H1 (cell line): ENCODE data around the gene OPN5. TPM values are rescaled to one million over a fixed set of nuclear protein-coding genes. Genes with fewer than 3 reads are reported as not detected.

Source experiments
- CTCF ChIA-PET: fragments of 300-600 bp; sonication (Branson Sonifier 250); formaldehyde crosslinking; loops from one replicate; lab custom pipeline; 2021; ENCODE audit not compliant: partially characterized antibody; lab: Charles Lee
- POLR2A ChIA-PET: fragments of 300-600 bp; sonication (Branson Sonifier 250); formaldehyde crosslinking; loops from one replicate; lab custom pipeline; 2021; ENCODE audit warnings: inconsistent platforms; ENCODE audit not compliant: partially characterized antibody; lab: Charles Lee
- DNase-seq, 2 experiments: peaks; one replicate each; pipeline versions ENCODE4 v3.0.0 to v3.0.0-alpha.2; 2010 to 2022; ENCODE audit warnings: low spot score in 2 of 2, low read depth in 1 of 2, mixed read lengths in 1 of 2
- FAIRE-seq: peaks from 2 replicates; lab custom pipeline; 2011; peaks lifted over from hg19 to GRCh38; lab: Jason Lieb, UNC
- H2AFZ ChIP-seq: 2 replicates; pipeline ENCODE4 v1.8.1; 2012; ENCODE audit warnings: low read length, inconsistent platforms
- H2AK5ac ChIP-seq: 2 replicates; pipeline ENCODE4 v1.6.1; 2013; ENCODE audit warnings: low read depth, low read length
- H2BK120ac ChIP-seq: replicated peaks from 2 replicates; pipeline ENCODE3; 2013; ENCODE audit warnings: low read depth, low read length, inconsistent platforms
- H2BK12ac ChIP-seq: 2 replicates; pipeline ENCODE4 v1.6.1; 2013; ENCODE audit warnings: low read depth, low read length
- H2BK15ac ChIP-seq: 2 replicates; pipeline ENCODE4 v1.6.1; 2013; ENCODE audit warnings: low read length
- H2BK20ac ChIP-seq: 2 replicates; pipeline ENCODE4 v1.6.1; 2013; ENCODE audit warnings: low read length
- H2BK5ac ChIP-seq: 2 replicates; pipeline ENCODE4 v1.6.1; 2013; ENCODE audit warnings: low read depth, low read length
- H3K14ac ChIP-seq: 2 replicates; pipeline ENCODE4 v1.6.1; 2013; ENCODE audit warnings: inconsistent platforms; ENCODE audit not compliant: insufficient read length
- H3K18ac ChIP-seq: 2 replicates; pipeline ENCODE4 v1.6.1; 2013; ENCODE audit warnings: low read length; ENCODE audit errors: extremely low read depth
- H3K23ac ChIP-seq: 2 replicates; pipeline ENCODE4 v1.6.1; 2013; ENCODE audit warnings: inconsistent platforms; ENCODE audit not compliant: insufficient read length
- H3K23me2 ChIP-seq: 2 replicates; pipeline ENCODE4 v1.6.1; 2013; ENCODE audit warnings: low read depth, low read length
- H3K27ac ChIP-seq: 2 replicates; pipeline ENCODE4 v1.6.1; 2011; ENCODE audit warnings: low read depth, low read length, inconsistent platforms
- H3K27me3 ChIP-seq, 4 experiments: replicated peaks in 1 of 4; 1 replicate in 1 of 4; 2 replicates in 3 of 4; pipeline versions ENCODE4 v1.6.1 to v1.8.1; 2011 to 2013; ENCODE audit warnings: low read length in 3 of 4, mild to moderate bottlenecking in 3 of 4, inconsistent platforms in 2 of 4, mixed read lengths in 2 of 4, moderate library complexity in 1 of 4; ENCODE audit not compliant: control insufficient read depth in 3 of 4, insufficient read depth in 3 of 4; ENCODE audit errors: extremely low read depth in 1 of 4
- H3K36me3 ChIP-seq, 4 experiments: 2 replicates each; pipeline versions ENCODE4 v1.6.1 to v1.8.1; 2011 to 2013; ENCODE audit warnings: mild to moderate bottlenecking in 4 of 4, low read length in 3 of 4, moderate library complexity in 2 of 4, control low read depth in 1 of 4, inconsistent platforms in 1 of 4; ENCODE audit not compliant: insufficient read depth in 4 of 4, control insufficient read depth in 2 of 4
- H3K4ac ChIP-seq: replicated peaks from 2 replicates; pipeline ENCODE3; 2013; ENCODE audit warnings: low read length, low read depth, mixed read lengths, inconsistent platforms; ENCODE audit not compliant: insufficient read length
- H3K4me1 ChIP-seq, 4 experiments: replicated peaks in 1 of 4; 1 replicate in 1 of 4; 2 replicates in 3 of 4; pipeline versions ENCODE4 v1.6.1 to v1.8.1; 2011 to 2013; ENCODE audit warnings: low read length in 3 of 4, inconsistent platforms in 2 of 4, mixed read lengths in 1 of 4; ENCODE audit not compliant: insufficient read depth in 4 of 4, control insufficient read depth in 3 of 4
- H3K4me2 ChIP-seq, 2 experiments: 2 replicates each; pipeline versions ENCODE4 v1.6.1 to v1.8.1; 2011 to 2013; ENCODE audit warnings: low read depth in 2 of 2, low read length in 2 of 2, control low read depth in 1 of 2, inconsistent platforms in 1 of 2, mild to moderate bottlenecking in 1 of 2; ENCODE audit not compliant: insufficient read depth in 1 of 2
- H3K4me3 ChIP-seq, 4 experiments: fragments of 200-600, 300-600 bp in 1 of 4; sonication (generic), shearing (Covaris generic), sonication (Bioruptor Twin) in 1 of 4; 2 replicates each; pipeline versions ENCODE4 v1.5.1 to v1.8.1; 2011 to 2016; ENCODE audit warnings: low read length in 4 of 4, low read depth in 3 of 4, control low read depth in 2 of 4, inconsistent platforms in 2 of 4, mild to moderate bottlenecking in 2 of 4, mixed read lengths in 1 of 4, moderate library complexity in 1 of 4; ENCODE audit not compliant: insufficient read depth in 2 of 4; ENCODE audit errors: extremely low read depth in 1 of 4
- H3K56ac ChIP-seq: replicated peaks from 2 replicates; pipeline ENCODE3; 2013; ENCODE audit warnings: low read depth, mild to moderate bottlenecking, mixed read lengths, low read length, inconsistent platforms; ENCODE audit not compliant: insufficient read length
- H3K79me1 ChIP-seq: 2 replicates; pipeline ENCODE4 v1.6.1; 2013; ENCODE audit warnings: low read depth, low read length, control low read depth
- H3K79me2 ChIP-seq, 2 experiments: 2 replicates each; pipeline versions ENCODE4 v1.6.1 to v1.8.1; 2012 to 2013; ENCODE audit warnings: low read length in 2 of 2, mild to moderate bottlenecking in 2 of 2, inconsistent platforms in 1 of 2; ENCODE audit not compliant: insufficient read depth in 2 of 2, control insufficient read depth in 1 of 2
- H3K9ac ChIP-seq, 4 experiments: replicated peaks in 1 of 4; 1 replicate in 1 of 4; 2 replicates in 3 of 4; pipeline versions ENCODE4 v1.6.1 to v1.8.1; 2011 to 2013; ENCODE audit warnings: low read depth in 3 of 4, low read length in 3 of 4, control low read depth in 2 of 4, mild to moderate bottlenecking in 2 of 4, moderate library complexity in 2 of 4, inconsistent platforms in 1 of 4; ENCODE audit errors: extremely low read depth in 1 of 4
- H3K9me3 ChIP-seq, 2 experiments: 2 replicates each; pipeline versions ENCODE4 v1.6.1 to v1.8.1; 2012 to 2013; ENCODE audit warnings: mild to moderate bottlenecking in 2 of 2, moderate library complexity in 2 of 2, control low read depth in 1 of 2, inconsistent platforms in 1 of 2, low read depth in 1 of 2, low read length in 1 of 2, mixed read lengths in 1 of 2; ENCODE audit not compliant: insufficient read depth in 2 of 2
- H4K20me1 ChIP-seq, 2 experiments: replicated peaks in 1 of 2; 2 replicates each; pipeline versions ENCODE3 to v1.8.1; 2011 to 2013; ENCODE audit warnings: inconsistent platforms in 2 of 2, low read length in 2 of 2, mild to moderate bottlenecking in 1 of 2; ENCODE audit not compliant: insufficient read depth in 2 of 2, control insufficient read depth in 1 of 2
- H4K5ac ChIP-seq: 2 replicates; pipeline ENCODE4 v1.6.1; 2013; ENCODE audit warnings: low read length, low read depth, mixed read lengths, inconsistent platforms; ENCODE audit not compliant: insufficient read length
- H4K8ac ChIP-seq: 2 replicates; pipeline ENCODE4 v1.8.0; 2013; ENCODE audit warnings: mild to moderate bottlenecking, moderate library complexity, low read length, inconsistent platforms; ENCODE audit not compliant: insufficient read depth; ENCODE audit errors: extremely low read depth
- H4K91ac ChIP-seq: replicated peaks from 2 replicates; pipeline ENCODE3; 2013; ENCODE audit warnings: low read length, mixed read lengths, inconsistent platforms; ENCODE audit not compliant: insufficient read length
- CBX8 ChIP-seq: fragments of 300-800, 300-1000 bp; sonication (generic); IDR thresholded peaks from 2 replicates; pipeline ENCODE4 v1.7.1; 2016; ENCODE audit warnings: low read depth, low read length, borderline replicate concordance
- GTF2F1 ChIP-seq: IDR thresholded peaks from 2 replicates; pipeline ENCODE4 v1.6.1; 2012; ENCODE audit warnings: low read depth, low read length, improper control_type of control experiment, borderline replicate concordance
- HDAC2 ChIP-seq, 2 experiments: fragments of 300-600 bp in 1 of 2; sonication (generic) in 1 of 2; IDR thresholded peaks; 2 replicates each; pipeline ENCODE4 v1.6.1; 2011 to 2012; ENCODE audit warnings: low read depth in 2 of 2, low read length in 2 of 2, mild to moderate bottlenecking in 2 of 2, moderate library complexity in 2 of 2, borderline replicate concordance in 1 of 2, inconsistent platforms in 1 of 2
- PHF8 ChIP-seq: fragments of 200-600 bp; sonication (generic); conservative IDR thresholded peaks from 2 replicates; pipeline ENCODE4 v1.7.1; 2012; ENCODE audit warnings: low read depth, mild to moderate bottlenecking, inconsistent platforms, low read length, moderate library complexity
- RAD21 ChIP-seq, 2 experiments: IDR thresholded peaks in 1 of 2; conservative IDR thresholded peaks in 1 of 2; 2 replicates each; pipeline ENCODE4 v1.6.1; 2011; ENCODE audit warnings: low read depth in 2 of 2, low read length in 2 of 2, improper control_type of control experiment in 1 of 2, inconsistent platforms in 1 of 2, mild to moderate bottlenecking in 1 of 2, moderate library complexity in 1 of 2
- SP2 ChIP-seq: IDR thresholded peaks from 2 replicates; pipeline ENCODE4 v1.6.1; 2012; ENCODE audit warnings: mild to moderate bottlenecking, low read length, inconsistent platforms
- WGBS, 2 experiments: shearing (Covaris generic) in 1 of 2; methylation state at CpG; one replicate each; pipeline versions ENCODE4 v1.1.6 to v1.1.7; 2013 to 2015; ENCODE audit warnings: low lambda C conversion rate in 2 of 2, mixed read lengths in 2 of 2, inconsistent platforms in 1 of 2, low coverage in 1 of 2, missing lambda C conversion rate in 1 of 2; ENCODE audit not compliant: insufficient replicate concordance in 2 of 2, insufficient coverage in 1 of 2, insufficient read length in 1 of 2; ENCODE audit errors: extremely low coverage in 1 of 2, missing lambda C conversion rate in 1 of 2; 5-methylcytosine and 5-hydroxymethylcytosine counted together
- polyA plus RNA-seq, 7 experiments: library from polyadenylated mRNA; depleted of rRNA in 3 of 7; stranded (reverse) in 5 of 7; unstranded in 2 of 7; fragments of >200 nt in 5 of 7; fragments of 200-250 nt in 2 of 7; gene quantifications; 1 replicate in 5 of 7; 2 replicates in 1 of 7; 4 replicates in 1 of 7; pipeline versions ENCODE4 v1.2.1 to v1.2.3, GENCODE V29; 2011 to 2013; ENCODE audit warnings: missing spikeins in 2 of 7, mixed read lengths in 2 of 7
- total RNA-seq: library from RNA; stranded (reverse); fragmentation: NEBNext Ultra II Directional; extraction: Animal tissue kit (Norgen Biotek cat#: 25700); gene quantifications from 2 replicates; pipeline ENCODE4 v1.2.1, GENCODE V29; 2021
- TF ChIP-seq, protein P1 (sequence below): IDR thresholded peaks from 2 replicates; pipeline ENCODE4 v1.6.1; 2012; ENCODE audit warnings: inconsistent platforms

The OPN5 gene
- total and polyA plus RNA-seq, 2 of the 8 experiments (the other 6 are each of a cell fraction or from before 2014, with no cell fraction given) = not detected

DNA sequence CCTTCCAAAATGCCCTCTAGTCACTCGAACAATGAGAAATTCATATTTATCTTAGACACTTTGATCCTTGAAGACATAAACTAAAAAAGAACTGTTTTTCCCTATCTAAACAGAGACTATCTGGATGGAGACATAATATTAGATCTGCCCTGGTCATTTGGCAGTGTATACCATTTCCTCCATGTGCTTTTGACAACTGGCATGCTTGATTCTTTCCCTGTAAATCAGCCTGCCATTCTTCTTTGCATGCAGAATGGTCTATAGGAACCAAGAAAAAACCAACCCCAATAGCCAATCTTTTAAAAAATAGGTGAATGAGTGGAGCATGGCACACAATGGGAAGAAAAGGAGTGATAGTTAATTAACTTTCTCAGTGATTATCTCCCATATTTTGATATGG, 93.8 kb downstream of the OPN5 start:
- Histone ChIP-seq H3K23me2 (no peaks in the 10 kb centered on the region), H3K18ac (no peak overlapping the region), H2BK12ac (no peak overlapping the region), H3K9me3 (no peaks in the 10 kb centered on the region), H2BK120ac (no peak overlapping the region), H4K5ac (no peak overlapping the region), H2BK5ac (no peak overlapping the region), H3K4me3 (no peak overlapping the region), H3K79me1 (no peaks in the 10 kb centered on the region), H3K27ac (no peak overlapping the region), H2BK20ac (no peak overlapping the region), H3K4me1 (0 out of 7 replicates have a peak, but pooled peaks cover 0 to 2% (median 0%) of the 10 kb centered on the region in 4 experiments), H3K4ac (no peak overlapping the region), H3K27me3 (no peaks in the 10 kb centered on the region), H4K20me1 (no peaks in the 10 kb centered on the region), H3K4me2 (no peak overlapping the region), H2AK5ac (no peak overlapping the region), H4K8ac (no peak overlapping the region), H3K9ac (no peak overlapping the region), H3K36me3 (no peaks in the 10 kb centered on the region), H3K79me2 (no peaks in the 10 kb centered on the region), H2AFZ (no peak overlapping the region), H3K23ac (no peak overlapping the region), H3K14ac (no peak overlapping the region), H2BK15ac (no peak overlapping the region), H3K56ac (no peak overlapping the region), H4K91ac (no peak overlapping the region)
- ChIA-PET POLR2A (no interaction called here), CTCF (interaction anchor here (1.1 kb wide), 1 partner anchor 18 kb away, joined by 3 read pairs; no protein-coding TSS in a partner anchor)
- TF ChIP-seq CBX8 = no peak
- no peak for TF ChIP-seq RAD21 (IDR thresholded peaks at IDR 0.05 in 1 of 2, conservative IDR thresholded peaks at IDR 0.05 in 1 of 2; ENCODE audit: low read depth in 2 of 2, low read length in 2 of 2)
- no peak for TF ChIP-seq PHF8
- TF ChIP-seq GTF2F1 = no peak
- no peak for TF ChIP-seq HDAC2 (IDR thresholded peaks at IDR 0.05; ENCODE audit: borderline replicate concordance in 1 of 2, low read depth in 2 of 2, low read length in 2 of 2)
- TF ChIP-seq, protein P1, sequence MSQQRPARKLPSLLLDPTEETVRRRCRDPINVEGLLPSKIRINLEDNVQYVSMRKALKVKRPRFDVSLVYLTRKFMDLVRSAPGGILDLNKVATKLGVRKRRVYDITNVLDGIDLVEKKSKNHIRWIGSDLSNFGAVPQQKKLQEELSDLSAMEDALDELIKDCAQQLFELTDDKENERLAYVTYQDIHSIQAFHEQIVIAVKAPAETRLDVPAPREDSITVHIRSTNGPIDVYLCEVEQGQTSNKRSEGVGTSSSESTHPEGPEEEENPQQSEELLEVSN = no peak
- TF ChIP-seq SP2 = no peak
- WGBS, 2 experiments = 73% methylated on average over 1 of the region's 1 CpG; no CpG with 5 or more reads in 1 of the 2 experiments
- no peak for FAIRE-seq
- DNase-seq = no peak
